Testis (tissue), 2 donors: ENCODE data around the gene PTPRD.

Experiments used
- CTCF ChIP-seq, 3 experiments: fragments of 450-650 bp in 2 of 3; fragments of 200-600 bp in 1 of 3; sonication (generic) in 1 of 3; IDR thresholded peaks; one replicate each; pipeline ENCODE4 v1.5.1; 2016 to 2019; ENCODE audit warnings: antibody characterized with exemption in 3 of 3, mild to moderate bottlenecking in 2 of 3, moderate library complexity in 1 of 3
- POLR2A ChIP-seq: fragments of 450-650 bp; IDR thresholded peaks from one replicate; pipeline ENCODE4 v1.6.1; 2017; ENCODE audit warnings: antibody characterized with exemption, mild to moderate bottlenecking, moderate library complexity

GRCh38 chr9:9100070-9100469 lies 1512.7 kb downstream of the PTPRD start:
- TF ChIP-seq CTCF (IDR thresholded peaks at IDR 0.05) (no peak), POLR2A (no peak)
